OCI-LY1 (cell line): ENCODE data around the gene COL11A1.

Experiments
- CTCF ChIP-seq: fragments of 200-600 bp; sonication (generic), shearing (Covaris generic); IDR thresholded peaks from 2 replicates; pipeline ENCODE4 v1.5.1; 2017; ENCODE audit warnings: mild to moderate bottlenecking, antibody characterized with exemption, low read length, moderate library complexity, mixed read lengths
- EZH2 ChIP-seq: fragments of 200-600 bp; sonication (generic), shearing (Covaris generic); IDR thresholded peaks from 2 replicates; pipeline ENCODE4 v1.8.0; 2017; ENCODE audit warnings: borderline replicate concordance, mixed run types, mild to moderate bottlenecking, antibody characterized with exemption, low read length, moderate library complexity, mixed read lengths

DNA sequence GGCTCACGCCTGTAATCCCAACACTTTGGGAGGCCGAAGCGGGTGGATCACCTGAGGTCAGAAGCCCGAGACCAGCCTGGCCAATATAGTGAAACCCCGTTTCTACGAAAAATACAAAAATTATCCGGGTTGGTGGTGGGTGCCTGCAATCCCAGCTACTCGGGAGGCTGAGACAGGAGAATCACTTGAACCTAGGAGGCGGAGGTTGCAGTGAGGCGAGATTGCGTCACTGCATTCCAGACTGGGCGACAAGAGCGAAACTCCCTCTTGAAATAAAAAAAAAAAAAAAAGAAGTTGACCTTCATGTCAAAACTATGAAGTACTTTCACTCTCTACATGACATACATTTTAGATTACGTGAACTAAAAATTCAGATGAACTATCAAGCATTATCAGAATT is 153.7 kb downstream of the COL11A1 start:
- TF ChIP-seq EZH2 (no peak), CTCF (no peak)
